Measurements from ENCODE around the gene TECR. TPM values are rescaled to one million over a fixed set of nuclear protein-coding genes. Genes with fewer than 3 reads are reported as not detected.

The TECR gene
- total and polyA plus RNA-seq, 2 of the 13 experiments (the other 11 are each of a cell fraction or from before 2014, with no cell fraction given): 54.9 to 121 TPM

- no peak for TF ChIP-seq ZNF598 (CRISPR knock-in tag; IDR thresholded peaks at IDR 0.05; ENCODE audit: borderline replicate concordance)
- TF ChIP-seq BCL3 (CRISPR knock-in tag; IDR thresholded peaks at IDR 0.05): peak; percentile 57; the same call in 1 of the 2 replicates
- no peak for TF ChIP-seq ZNF224 (CRISPR knock-in tag; IDR thresholded peaks at IDR 0.05)
- TF ChIP-seq ERF (CRISPR knock-in tag; IDR thresholded peaks at IDR 0.05): no peak; the same call in 1 of the 2 replicates
- peak; percentile 81; the same call in 1 of the 2 replicates for TF ChIP-seq ZIK1 (CRISPR knock-in tag; IDR thresholded peaks at IDR 0.05; ENCODE audit: borderline replicate concordance, low read depth)
- TF ChIP-seq RBFOX2 (IDR thresholded peaks at IDR 0.05; ENCODE audit: low read depth, low read length): peak; percentile 93
- 0 out of 2 replicates have a peak, but pooled peaks have one; percentile 51 for TF ChIP-seq PRDM10 (CRISPR knock-in tag; IDR thresholded peaks at IDR 0.05; ENCODE audit: low read depth)
- TF ChIP-seq THAP11 (CRISPR knock-in tag; IDR thresholded peaks at IDR 0.05): no peak; the same call in none of the 2 replicates
- no peak for TF ChIP-seq ARID2 (CRISPR knock-in tag; IDR thresholded peaks at IDR 0.05; ENCODE audit: borderline replicate concordance)
- TF ChIP-seq ZNF275 (CRISPR knock-in tag; IDR thresholded peaks at IDR 0.05; ENCODE audit: borderline replicate concordance): peak; percentile 78; the same call in 1 of the 2 replicates
- TF ChIP-seq ETS1 (CRISPR knock-in tag; IDR thresholded peaks at IDR 0.05): no peak
- no peak for TF ChIP-seq WIZ (CRISPR knock-in tag; IDR thresholded peaks at IDR 0.05)
- TF ChIP-seq ZNF354B (CRISPR knock-in tag; IDR thresholded peaks at IDR 0.05): peak; percentile 53; the same call in 1 of the 2 replicates
- TF ChIP-seq PHF20 (CRISPR knock-in tag; IDR thresholded peaks at IDR 0.05): peak; percentile 55; the same call in 1 of the 2 replicates
- 0 out of 2 replicates have a peak, but pooled peaks have one; percentile 52 for TF ChIP-seq ZSCAN30 (CRISPR knock-in tag; IDR thresholded peaks at IDR 0.05)
- no peak for TF ChIP-seq PLRG1 (conservative IDR thresholded peaks at IDR 0.05)
- TF ChIP-seq JUND (CRISPR knock-in tag; IDR thresholded peaks at IDR 0.05): peak; percentile 53; the same call in 1 of the 2 replicates
- no peak for TF ChIP-seq ZBTB4 (CRISPR knock-in tag; IDR thresholded peaks at IDR 0.05; ENCODE audit: borderline replicate concordance)
These were observed 11.4 kb upstream of the TECR start, which contains the start of gene DNAJB1 (continued) for GRCh38 chr19:14517840-14518505.
